HG03025 (cell line): ENCODE data around the gene OSBPL2.

Source experiments
- ATAC-seq: cut with Tn5 transposase; IDR thresholded peaks from one replicate; pipeline ENCODE4 v1.9.1; 2021; ENCODE audit warnings: mild to moderate bottlenecking, moderate library complexity; ENCODE audit not compliant: unreplicated experiment, low FRiP score

Gene OSBPL2

GRCh38 chr20:62246872-62247652, 8.7 kb downstream of the OSBPL2 start:
- ATAC-seq, result no peak

DNA sequence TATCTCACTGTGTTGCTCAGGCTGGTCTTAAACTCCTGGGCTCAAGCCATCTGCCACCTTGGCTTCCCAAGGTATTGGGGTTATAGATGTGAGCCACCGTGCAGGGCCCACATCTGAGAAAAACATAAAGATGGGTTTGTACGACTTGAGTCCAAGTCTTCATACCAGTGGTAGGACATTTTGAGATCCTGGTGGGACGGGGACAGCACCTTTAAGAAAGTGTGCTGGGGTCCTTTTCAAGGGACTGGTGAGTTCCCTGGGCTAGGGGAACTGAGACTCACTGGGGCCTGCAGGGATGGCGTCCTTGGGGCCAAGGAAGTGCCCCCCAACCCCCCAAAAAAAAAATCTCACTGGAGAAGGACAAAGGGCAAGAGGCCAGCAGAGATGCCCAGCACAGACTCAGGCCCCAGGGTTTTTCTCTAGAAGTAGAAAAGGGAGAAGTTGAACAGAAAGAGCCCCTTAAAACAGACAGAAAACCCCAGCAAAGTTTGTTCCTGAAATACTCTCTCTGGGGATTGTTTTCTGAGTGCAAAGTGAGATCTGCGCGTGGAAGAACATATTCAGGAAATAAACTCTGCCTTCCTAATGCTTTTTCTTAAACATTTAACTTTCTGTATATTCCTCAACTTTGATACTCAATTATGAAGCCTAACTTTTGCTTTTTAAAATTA, 10.7 kb downstream of the OSBPL2 start:
- ATAC-seq, result no peak

GRCh38 chr20:62252342-62252966, 14.1 kb downstream of the OSBPL2 start:
- ATAC-seq, result no peak

GRCh38 chr20:62253398-62253797, 15.1 kb downstream of the OSBPL2 start:
- ATAC-seq, result no peak

- no peak for ATAC-seq
These were observed 15.9 kb downstream of the OSBPL2 start for GRCh38 chr20:62254021-62254724.

DNA sequence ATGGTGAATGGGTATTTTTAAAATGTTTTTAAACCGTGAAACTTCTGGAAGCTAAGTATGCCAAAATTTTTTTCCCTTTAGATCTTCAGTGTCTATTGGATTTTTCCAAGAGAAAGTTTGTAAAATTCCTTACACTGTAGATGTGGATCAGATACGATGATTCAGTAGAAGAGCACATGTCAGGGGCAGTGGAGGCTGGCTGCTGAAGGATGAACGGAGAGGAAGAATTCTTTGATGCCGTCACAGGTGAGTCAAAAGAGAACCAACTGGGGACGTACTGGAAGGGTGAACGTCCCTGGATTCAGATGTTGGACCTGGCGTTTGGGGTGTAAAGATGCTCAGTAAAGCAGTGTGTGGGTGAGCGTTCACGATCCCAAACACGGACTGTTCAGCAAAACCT, 17.7 kb downstream of the OSBPL2 start:
- ATAC-seq, result no peak

GRCh38 chr20:62258499-62259293, 20.4 kb downstream of the OSBPL2 start:
- ATAC-seq, result no peak

DNA sequence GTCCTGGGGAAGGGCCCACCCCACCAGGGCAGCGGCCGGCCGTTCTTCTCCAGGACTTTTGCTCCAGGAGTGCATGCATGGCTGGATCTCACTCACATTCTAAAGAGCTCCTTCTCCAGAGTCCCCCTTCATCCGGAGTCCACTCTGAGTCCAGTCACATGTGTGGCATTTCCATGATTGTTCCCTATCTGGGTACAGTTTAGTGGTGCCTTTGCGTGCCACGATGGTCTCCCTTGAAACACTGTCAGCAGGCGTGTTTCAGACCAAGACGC, 20.9 kb downstream of the OSBPL2 start:
- ATAC-seq, result no peak

DNA sequence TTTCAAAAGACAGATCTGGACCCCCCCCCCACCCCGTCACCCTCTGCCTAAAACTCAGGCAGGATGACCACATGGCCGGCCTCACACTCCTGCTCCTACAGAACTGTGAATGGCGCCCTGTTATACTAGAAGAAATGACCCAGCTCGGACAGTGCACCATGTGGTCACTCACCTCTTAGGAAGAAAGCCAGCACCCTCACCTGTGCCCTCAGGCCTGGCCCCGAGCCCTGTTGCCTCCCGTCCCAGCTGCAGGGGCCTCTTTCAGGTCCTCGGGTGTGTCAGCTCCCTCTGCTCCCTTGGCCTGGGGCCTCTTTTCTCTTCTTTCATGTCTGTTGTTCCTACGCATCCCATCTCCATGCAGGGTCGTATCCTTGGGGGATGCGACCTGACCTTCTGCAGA, 23.7 kb downstream of the OSBPL2 start:
- ATAC-seq, result no peak

GRCh38 chr20:62263396-62263795, 25.1 kb downstream of the OSBPL2 start:
- no peak for ATAC-seq

GRCh38 chr20:62265365-62265764, 27.0 kb downstream of the OSBPL2 start:
- no peak for ATAC-seq

DNA sequence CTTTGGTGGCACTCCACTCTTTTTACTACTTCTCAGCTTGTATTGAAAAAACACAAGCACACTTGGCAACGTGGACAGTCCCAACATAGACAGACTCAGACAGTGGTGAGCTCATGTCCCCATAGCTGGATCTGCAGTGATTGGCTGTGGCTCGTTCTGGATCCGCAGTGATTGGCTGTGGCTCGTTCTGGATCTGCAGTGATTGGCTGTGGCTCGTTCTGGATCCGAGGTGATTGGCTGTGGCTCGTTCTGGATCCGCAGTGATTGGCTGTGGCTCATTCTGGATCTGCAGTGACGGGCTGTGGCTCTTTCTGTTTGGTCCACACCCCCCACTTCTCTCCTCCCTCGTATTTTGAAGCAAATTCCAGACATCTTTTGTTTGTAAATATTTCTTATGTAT, 28.0 kb downstream of the OSBPL2 start:
- no peak for ATAC-seq

DNA sequence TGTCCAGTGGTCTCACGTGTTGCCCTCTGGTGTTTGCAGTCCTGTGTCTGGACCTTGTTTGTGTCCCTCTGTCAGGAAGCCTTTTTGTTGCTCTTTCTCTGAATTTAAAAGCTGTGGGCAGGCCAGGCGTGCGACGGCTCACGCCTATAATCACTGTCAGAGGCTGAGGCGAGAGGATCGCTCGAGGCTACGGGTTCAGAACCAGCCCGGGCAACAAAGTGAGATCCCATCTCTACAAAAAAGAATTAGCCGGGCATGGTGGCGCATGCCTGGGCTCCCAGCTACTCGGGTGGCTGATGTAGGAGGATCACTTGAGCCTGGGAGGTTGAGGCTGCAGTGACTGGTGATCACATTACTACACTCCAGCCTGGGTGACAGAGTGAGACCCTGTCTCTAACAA, 28.5 kb downstream of the OSBPL2 start:
- no peak for ATAC-seq

GRCh38 chr20:62267543-62267942, 29.2 kb downstream of the OSBPL2 start:
- ATAC-seq, result no peak

GRCh38 chr20:62268228-62268900, 30.0 kb downstream of the OSBPL2 start:
- no peak for ATAC-seq

- ATAC-seq, result no peak
These were observed 31.1 kb downstream of the OSBPL2 start for GRCh38 chr20:62269378-62269777.

- no peak for ATAC-seq
These were observed 31.6 kb downstream of the OSBPL2 start for GRCh38 chr20:62269871-62270270.

- ATAC-seq, result no peak
These were observed 33.9 kb downstream of the OSBPL2 start for GRCh38 chr20:62272200-62272599.

- ATAC-seq, result no peak
These were observed 35.1 kb downstream of the OSBPL2 start for GRCh38 chr20:62273416-62273815.

- no peak for ATAC-seq
These were observed 36.1 kb downstream of the OSBPL2 start for GRCh38 chr20:62274332-62274950.
